ENCODE data around the gene PPP2R3B.

- TF ChIP-seq CTCF (IDR thresholded peaks at IDR 0.05; ENCODE audit: low read depth, low read length): no peak
- TF ChIP-seq POLR2A (IDR thresholded peaks at IDR 0.05; ENCODE audit: extremely low read depth, insufficient read length): no peak
- no peak for TF ChIP-seq MAX (IDR thresholded peaks at IDR 0.05; ENCODE audit: low read depth, low read length)
- TF ChIP-seq MYC (IDR thresholded peaks at IDR 0.05; ENCODE audit: low read depth, low read length): no peak
Measured at GRCh38 chrX:431492-432111, 44.9 kb upstream of the PPP2R3B start.

All from NB4 (cell line).